Measurements from ENCODE around the gene PELI2. TPM values are rescaled to one million over a fixed set of nuclear protein-coding genes. Genes with fewer than 3 reads are reported as not detected.

PELI2 gene
- total RNA-seq, 4 donors from 2014 or later: 2.5 to 5.8 (median 4.2) TPM

DNA sequence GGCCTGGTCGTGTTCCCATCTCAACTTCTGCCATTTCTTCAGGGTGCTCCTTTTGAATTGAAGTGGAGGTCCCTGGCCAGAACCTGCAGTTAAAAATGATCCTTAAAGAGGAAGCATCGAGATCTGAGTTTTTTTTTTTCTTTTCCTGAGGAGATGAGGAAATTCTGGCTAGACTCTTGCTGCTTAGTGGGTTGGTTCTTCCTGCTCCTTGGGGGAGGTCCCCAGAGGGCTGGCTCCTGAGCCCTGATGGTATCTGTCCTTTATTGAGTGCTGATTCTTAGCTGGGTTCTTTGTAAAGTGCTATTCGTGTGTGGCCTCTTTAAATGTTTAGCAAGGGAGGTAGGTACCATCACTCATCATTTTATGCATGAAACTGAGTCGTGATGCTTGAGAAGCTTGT lies 11.7 kb downstream of the PELI2 start:
- H3K4me1 ChIP-seq: peaks cover 13 to 17% of the 10 kb centered on the region in 2 donors
- intact Hi-C loops (cut with DNase I; ENCODE audit: low total_unique reads): no loop called here
- no peak for ATAC-seq

DNA sequence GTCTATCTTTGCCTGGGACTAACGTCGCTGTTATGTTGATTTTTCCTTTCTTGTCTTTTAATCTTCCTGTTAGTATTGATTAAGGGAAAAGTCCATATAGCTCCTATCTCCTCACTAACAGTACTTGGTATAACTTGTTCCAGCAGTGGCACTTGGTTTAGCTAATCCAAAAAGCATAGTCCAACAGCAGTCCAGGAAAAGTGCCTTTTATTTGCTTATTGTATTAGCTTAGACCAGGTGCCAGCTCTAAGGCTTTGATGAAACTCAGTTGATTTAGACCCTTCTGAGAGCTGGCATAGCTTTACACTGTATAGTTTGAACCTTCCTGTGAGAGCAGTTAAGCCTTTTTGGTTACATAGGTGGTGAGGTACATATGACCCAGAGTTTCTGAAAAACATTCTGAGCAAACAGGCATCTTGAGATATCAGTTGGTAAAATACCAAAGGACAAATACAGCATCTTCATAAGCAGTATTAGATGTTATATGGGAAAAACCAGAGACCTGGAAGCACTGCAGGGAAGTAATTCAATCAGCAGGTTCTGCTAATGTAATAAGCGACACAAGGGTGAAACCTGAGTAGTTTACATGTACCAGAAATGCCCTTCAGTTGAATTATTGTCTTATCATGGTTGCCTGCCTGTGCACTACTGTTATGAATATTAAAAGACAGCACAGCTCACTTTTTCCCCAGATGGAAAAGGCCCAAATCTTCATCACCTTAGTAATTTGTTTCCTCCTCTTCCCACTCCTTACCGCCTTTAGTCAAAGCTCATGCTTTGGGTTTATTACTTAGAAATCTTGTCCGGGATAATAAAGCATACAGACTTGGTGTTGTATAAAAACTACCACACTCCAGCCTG lies 13.0 kb downstream of the PELI2 start:
- TF ChIP-seq, protein P1, sequence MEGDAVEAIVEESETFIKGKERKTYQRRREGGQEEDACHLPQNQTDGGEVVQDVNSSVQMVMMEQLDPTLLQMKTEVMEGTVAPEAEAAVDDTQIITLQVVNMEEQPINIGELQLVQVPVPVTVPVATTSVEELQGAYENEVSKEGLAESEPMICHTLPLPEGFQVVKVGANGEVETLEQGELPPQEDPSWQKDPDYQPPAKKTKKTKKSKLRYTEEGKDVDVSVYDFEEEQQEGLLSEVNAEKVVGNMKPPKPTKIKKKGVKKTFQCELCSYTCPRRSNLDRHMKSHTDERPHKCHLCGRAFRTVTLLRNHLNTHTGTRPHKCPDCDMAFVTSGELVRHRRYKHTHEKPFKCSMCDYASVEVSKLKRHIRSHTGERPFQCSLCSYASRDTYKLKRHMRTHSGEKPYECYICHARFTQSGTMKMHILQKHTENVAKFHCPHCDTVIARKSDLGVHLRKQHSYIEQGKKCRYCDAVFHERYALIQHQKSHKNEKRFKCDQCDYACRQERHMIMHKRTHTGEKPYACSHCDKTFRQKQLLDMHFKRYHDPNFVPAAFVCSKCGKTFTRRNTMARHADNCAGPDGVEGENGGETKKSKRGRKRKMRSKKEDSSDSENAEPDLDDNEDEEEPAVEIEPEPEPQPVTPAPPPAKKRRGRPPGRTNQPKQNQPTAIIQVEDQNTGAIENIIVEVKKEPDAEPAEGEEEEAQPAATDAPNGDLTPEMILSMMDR (IDR thresholded peaks at IDR 0.05 in 4 of 5, conservative IDR thresholded peaks at IDR 0.05 in 1 of 5): no peak
- TF ChIP-seq POLR2A (IDR thresholded peaks at IDR 0.05): no peak
- Histone ChIP-seq H3K27me3 (no peaks in the 10 kb centered on the region), H3K27ac (no peak overlapping the region), H3K9me3 (no peaks in the 10 kb centered on the region), H3K36me3 (no peaks in the 10 kb centered on the region), H3K4me1 (peaks cover 13 to 17% of the 10 kb centered on the region in 2 donors), H3K4me3 (no peak overlapping the region)
- ATAC-seq: no peak
- DNase-seq: no peak
- in situ Hi-C loops (cut with MboI; ENCODE audit: low sequenced_read_pairs in 4 of 4) (no loop called here), intact Hi-C loops (cut with DNase I; ENCODE audit: low total_unique reads) (no loop called here)

More for the DNA sequence above, 11.7 kb downstream of the PELI2 start:
- H3K27me3 ChIP-seq: no peaks in the 10 kb centered on the region
- in situ Hi-C loops (cut with MboI; ENCODE audit: low sequenced_read_pairs in 4 of 4): no loop called here
- DNase-seq: no peak
- no peaks in the 10 kb centered on the region for H3K36me3 ChIP-seq
- no peaks in the 10 kb centered on the region for H3K9me3 ChIP-seq
- H3K4me3 ChIP-seq: no peak overlapping the region
- TF ChIP-seq POLR2A (IDR thresholded peaks at IDR 0.05): no peak
- TF ChIP-seq, protein P1 (IDR thresholded peaks at IDR 0.05 in 4 of 5, conservative IDR thresholded peaks at IDR 0.05 in 1 of 5): no peak
- no peak overlapping the region for H3K27ac ChIP-seq

- in situ Hi-C loops (cut with MboI; ENCODE audit: low sequenced_read_pairs in 4 of 4) (no loop called here), intact Hi-C loops (cut with DNase I; ENCODE audit: low total_unique reads) (no loop called here)
- no peaks in the 10 kb centered on the region for H3K27me3 ChIP-seq
- no peak overlapping the region for H3K27ac ChIP-seq
- DNase-seq: no peak
- H3K4me3 ChIP-seq: no peak overlapping the region
- no peak for ATAC-seq
- TF ChIP-seq POLR2A (IDR thresholded peaks at IDR 0.05): no peak
- TF ChIP-seq, protein P1 (IDR thresholded peaks at IDR 0.05 in 4 of 5, conservative IDR thresholded peaks at IDR 0.05 in 1 of 5): no peak
- H3K9me3 ChIP-seq: no peaks in the 10 kb centered on the region
- no peaks in the 10 kb centered on the region for H3K36me3 ChIP-seq
- H3K4me1 ChIP-seq: peaks cover 13 to 17% of the 10 kb centered on the region in 2 donors
These were observed 13.9 kb downstream of the PELI2 start for GRCh38 chr14:56131865-56132833.

GRCh38 chr14:56133547-56133946 lies 15.3 kb downstream of the PELI2 start:
- Histone ChIP-seq H3K36me3 (no peaks in the 10 kb centered on the region), H3K27me3 (no peaks in the 10 kb centered on the region), H3K4me1 (peaks cover 13 to 17% of the 10 kb centered on the region in 2 donors), H3K9me3 (no peaks in the 10 kb centered on the region), H3K4me3 (no peak overlapping the region), H3K27ac (no peak overlapping the region)
- TF ChIP-seq, protein P1 (IDR thresholded peaks at IDR 0.05 in 4 of 5, conservative IDR thresholded peaks at IDR 0.05 in 1 of 5): no peak
- no peak for TF ChIP-seq POLR2A (IDR thresholded peaks at IDR 0.05)
- intact Hi-C loops (cut with DNase I; ENCODE audit: low total_unique reads) (no loop called here), in situ Hi-C loops (cut with MboI; ENCODE audit: low sequenced_read_pairs in 4 of 4) (no loop called here)
- DNase-seq: no peak
- no peak for ATAC-seq
